Trophoblast cell (in vitro differentiated cells and primary cell): ENCODE measurements around the gene SPAG5.

ENCODE experiments used
- DNase-seq, 2 donors: peaks; one replicate each; pipeline ENCODE4 v3.0.0-alpha.2; 2016
- H2AFZ ChIP-seq: 2 replicates; pipeline ENCODE4 v1.6.1; 2013; ENCODE audit warnings: low read length, moderate library complexity, mild to moderate bottlenecking; ENCODE audit not compliant: insufficient read depth, poor library complexity
- H2AK5ac ChIP-seq: 2 replicates; pipeline ENCODE4 v1.6.1; 2013; ENCODE audit warnings: mild to moderate bottlenecking, low read length
- H2BK120ac ChIP-seq: 2 replicates; pipeline ENCODE4 v1.6.1; 2013; ENCODE audit warnings: low read length, mild to moderate bottlenecking, moderate library complexity; ENCODE audit not compliant: insufficient read depth, poor library complexity
- H2BK12ac ChIP-seq: 2 replicates; pipeline ENCODE4 v1.6.1; 2013; ENCODE audit warnings: mild to moderate bottlenecking, low read length, moderate library complexity
- H2BK5ac ChIP-seq: 2 replicates; pipeline ENCODE4 v1.6.1; 2013; ENCODE audit warnings: low read length, low read depth, moderate library complexity, mild to moderate bottlenecking; ENCODE audit not compliant: poor library complexity
- H3K14ac ChIP-seq: 2 replicates; pipeline ENCODE4 v1.6.1; 2013; ENCODE audit warnings: mild to moderate bottlenecking, low read length
- H3K18ac ChIP-seq: 2 replicates; pipeline ENCODE4 v1.6.1; 2013; ENCODE audit warnings: mild to moderate bottlenecking, low read length
- H3K23ac ChIP-seq: 2 replicates; pipeline ENCODE4 v1.6.1; 2013; ENCODE audit warnings: low read length
- H3K27ac ChIP-seq: 2 replicates; pipeline ENCODE4 v1.5.1; 2013; ENCODE audit warnings: low read depth, mild to moderate bottlenecking, inconsistent platforms, low read length, moderate library complexity
- H3K27me3 ChIP-seq: 2 replicates; pipeline ENCODE4 v1.6.1; 2013; ENCODE audit warnings: inconsistent platforms, mild to moderate bottlenecking, low read length, moderate library complexity; ENCODE audit not compliant: insufficient read depth
- H3K36me3 ChIP-seq, 2 experiments: 1 replicate in 1 of 2; 2 replicates in 1 of 2; pipeline ENCODE4 v1.6.1; 2013; ENCODE audit warnings: low read length in 2 of 2, mild to moderate bottlenecking in 2 of 2, moderate library complexity in 1 of 2; ENCODE audit not compliant: insufficient read depth in 2 of 2, control insufficient read depth in 1 of 2
- H3K4ac ChIP-seq: 2 replicates; pipeline ENCODE4 v1.6.1; 2013; ENCODE audit warnings: low read depth, mild to moderate bottlenecking, low read length, moderate library complexity
- H3K4me1 ChIP-seq, 2 experiments: 1 replicate in 1 of 2; 2 replicates in 1 of 2; pipeline ENCODE4 v1.6.1; 2013; ENCODE audit warnings: low read length in 2 of 2, mild to moderate bottlenecking in 2 of 2, moderate library complexity in 1 of 2; ENCODE audit not compliant: insufficient read depth in 2 of 2, control insufficient read depth in 1 of 2
- H3K4me2 ChIP-seq: 2 replicates; pipeline ENCODE4 v1.6.1; 2013; ENCODE audit warnings: inconsistent platforms, mild to moderate bottlenecking, low read length, moderate library complexity
- H3K4me3 ChIP-seq: 2 replicates; pipeline ENCODE4 v1.5.1; 2013; ENCODE audit warnings: mild to moderate bottlenecking, low read depth, low read length, inconsistent platforms
- H3K79me1 ChIP-seq: one replicate; pipeline ENCODE4 v1.6.1; 2013; ENCODE audit warnings: low read length
- H3K79me2 ChIP-seq: 2 replicates; pipeline ENCODE4 v1.6.1; 2013; ENCODE audit warnings: low read length, mild to moderate bottlenecking; ENCODE audit not compliant: control insufficient read depth, insufficient read depth, poor library complexity
- H3K9ac ChIP-seq: 2 replicates; pipeline ENCODE4 v1.6.1; 2013; ENCODE audit warnings: mild to moderate bottlenecking, low read length
- H3K9me3 ChIP-seq: 2 replicates; pipeline ENCODE4 v1.6.1; 2013; ENCODE audit warnings: low read depth, mild to moderate bottlenecking, control low read depth, inconsistent platforms, low read length; ENCODE audit not compliant: insufficient read depth
- H4K12ac ChIP-seq: 2 replicates; pipeline ENCODE4 v1.6.1; 2013; ENCODE audit warnings: low read depth, mild to moderate bottlenecking, low read length, moderate library complexity
- H4K8ac ChIP-seq: 2 replicates; pipeline ENCODE4 v1.6.1; 2013; ENCODE audit warnings: low read depth, mild to moderate bottlenecking, low read length, moderate library complexity
- H4K91ac ChIP-seq: one replicate; pipeline ENCODE4 v1.6.1; 2013; ENCODE audit warnings: low read depth, mild to moderate bottlenecking, low read length, moderate library complexity
- WGBS: extraction: QIAGEN DNeasy Blood & Tissue Kit; methylation state at CpG from one replicate; pipeline ENCODE4 v1.1.7; 2013; ENCODE audit warnings: missing lambda C conversion rate; ENCODE audit not compliant: insufficient read length, insufficient coverage; ENCODE audit errors: extremely low coverage; 5-methylcytosine and 5-hydroxymethylcytosine counted together

The SPAG5 gene

GRCh38 chr17:28571361-28572122 lies 27.3 kb downstream of the SPAG5 start, which contains the start of gene PIGS:
PIGS (minus strand) TSS chr17:28571524; CDS start chr17:28571496, 28 bp downstream.
- H3K4me1 ChIP-seq, result peaks cover 2 to 7% of the 10 kb centered on the region in 2 experiments
- peak within 1 kb of the TSS; percentile 11 for H2AK5ac ChIP-seq
- H3K14ac ChIP-seq, result peak within 1 kb of the TSS; percentile 60
- no peak within 1 kb of the TSS for H3K27ac ChIP-seq
- peaks cover 6% of the 10 kb centered on the region for H3K79me2 ChIP-seq
- no peaks in the 10 kb centered on the region for H3K9me3 ChIP-seq
- H2BK120ac ChIP-seq, result peak within 1 kb of the TSS; percentile 37
- no peaks in the 10 kb centered on the region for H3K27me3 ChIP-seq
- H2BK12ac ChIP-seq, result no peak within 1 kb of the TSS
- H3K36me3 ChIP-seq, result peaks cover 0 to 2% of the 10 kb centered on the region in 2 experiments
- peak within 1 kb of the TSS; percentile 42 for H2BK5ac ChIP-seq
- H3K4me3 ChIP-seq, result peak within 1 kb of the TSS; percentile 84
- peak within 1 kb of the TSS; percentile 75 for H4K91ac ChIP-seq
- H3K79me1 ChIP-seq, result peaks cover 8% of the 10 kb centered on the region
- H3K9ac ChIP-seq, result peak within 1 kb of the TSS; percentile 77
- H3K23ac ChIP-seq, result no peak within 1 kb of the TSS
- H4K12ac ChIP-seq, result peak within 1 kb of the TSS; percentile 68
- H4K8ac ChIP-seq, result peak within 1 kb of the TSS; percentile 85
- WGBS, result no CpG with 5 or more reads among the region's 49 CpGs
- peak; percentile 97 for DNase-seq
- H3K4me2 ChIP-seq, result peak within 1 kb of the TSS; percentile 98
- peak within 1 kb of the TSS; percentile 54 for H3K18ac ChIP-seq
- H3K4ac ChIP-seq, result peak within 1 kb of the TSS; percentile 37
- peak within 1 kb of the TSS; percentile 89 for H2AFZ ChIP-seq

- Histone ChIP-seq H3K4me3 (peak overlapping the region; percentile 84), H3K18ac (peak overlapping the region; percentile 53), H2AK5ac (peak overlapping the region; percentile 11), H3K23ac (no peak overlapping the region), H3K4me2 (peak overlapping the region; percentile 94), H3K9ac (peak overlapping the region; percentile 16), H2BK120ac (peak overlapping the region; percentile 37), H3K14ac (peak overlapping the region; percentile 38), H3K27ac (no peak overlapping the region), H2BK12ac (no peak overlapping the region), H4K12ac (peak overlapping the region; percentile 68), H2BK5ac (peak overlapping the region; percentile 42), H3K4me1 (peaks cover 2 to 7% of the 10 kb centered on the region in 2 experiments), H4K8ac (peak overlapping the region; percentile 85), H3K79me2 (peaks cover 6% of the 10 kb centered on the region), H3K27me3 (no peaks in the 10 kb centered on the region), H3K79me1 (peaks cover 8% of the 10 kb centered on the region), H3K4ac (peak overlapping the region; percentile 26), H3K36me3 (peaks cover 0 to 2% of the 10 kb centered on the region in 2 experiments), H2AFZ (peak overlapping the region; percentile 89), H4K91ac (peak overlapping the region; percentile 75), H3K9me3 (no peaks in the 10 kb centered on the region)
- DNase-seq, result peak; percentile 20 to 52
- WGBS, result no CpG with 5 or more reads among the region's 39 CpGs
Measured at GRCh38 chr17:28570716-28571360, 28.0 kb downstream of the SPAG5 start.

- no peak overlapping the region for H2BK12ac ChIP-seq
- no peak overlapping the region for H3K9ac ChIP-seq
- no peak overlapping the region for H3K4me2 ChIP-seq
- no peak overlapping the region for H3K18ac ChIP-seq
- no peak overlapping the region for H2AK5ac ChIP-seq
- no peaks in the 10 kb centered on the region for H3K9me3 ChIP-seq
- no CpG with 5 or more reads among the region's 1 CpG for WGBS
- peaks cover 0 to under 1% of the 10 kb centered on the region in 2 experiments for H3K36me3 ChIP-seq
- peaks cover 2 to 7% of the 10 kb centered on the region in 2 experiments for H3K4me1 ChIP-seq
- H3K4ac ChIP-seq, result no peak overlapping the region
- H3K79me1 ChIP-seq, result peaks cover 8% of the 10 kb centered on the region
- no peak for DNase-seq
- H2BK5ac ChIP-seq, result no peak overlapping the region
- no peak overlapping the region for H4K12ac ChIP-seq
- no peak overlapping the region for H3K4me3 ChIP-seq
- no peak overlapping the region for H3K27ac ChIP-seq
- H3K23ac ChIP-seq, result no peak overlapping the region
- no peak overlapping the region for H3K14ac ChIP-seq
- no peak overlapping the region for H4K8ac ChIP-seq
- H3K79me2 ChIP-seq, result peaks cover 6% of the 10 kb centered on the region
- H3K27me3 ChIP-seq, result no peaks in the 10 kb centered on the region
- no peak overlapping the region for H2AFZ ChIP-seq
- no peak overlapping the region for H2BK120ac ChIP-seq
- no peak overlapping the region for H4K91ac ChIP-seq
Measured at GRCh38 chr17:28569446-28569845, 29.4 kb downstream of the SPAG5 start.

- no peak overlapping the region for H3K9ac ChIP-seq
- peaks cover 6% of the 10 kb centered on the region for H3K79me2 ChIP-seq
Measured at GRCh38 chr17:28567604-28568003, 31.2 kb downstream of the SPAG5 start.

More at GRCh38 chr17:28567604-28568003, 31.2 kb downstream of the SPAG5 start:
- Histone ChIP-seq H2AFZ (no peak overlapping the region), H3K4ac (no peak overlapping the region), H3K14ac (no peak overlapping the region), H4K91ac (no peak overlapping the region), H2AK5ac (no peak overlapping the region), H3K27me3 (no peaks in the 10 kb centered on the region), H3K4me1 (peaks cover 10 to 16% of the 10 kb centered on the region in 2 experiments), H3K18ac (no peak overlapping the region), H3K27ac (no peak overlapping the region), H3K79me1 (peaks cover 10% of the 10 kb centered on the region), H3K9me3 (no peaks in the 10 kb centered on the region), H3K36me3 (peaks cover 3% of the 10 kb centered on the region in 2 experiments), H4K8ac (no peak overlapping the region), H3K23ac (no peak overlapping the region), H2BK12ac (no peak overlapping the region), H3K4me2 (no peak overlapping the region), H2BK5ac (no peak overlapping the region), H3K4me3 (no peak overlapping the region), H2BK120ac (no peak overlapping the region), H4K12ac (no peak overlapping the region)
- no CpG with 5 or more reads among the region's 3 CpGs for WGBS
- DNase-seq, result no peak
